Mucosa of stomach (tissue), 1 donor: ENCODE data around the gene TOMM22.

ENCODE experiments used
- H3K27me3 ChIP-seq: one replicate; pipeline ENCODE4 v1.7.0; 2013; ENCODE audit warnings: mild to moderate bottlenecking, low read length; ENCODE audit not compliant: control insufficient read depth, insufficient read depth
- H3K36me3 ChIP-seq: one replicate; pipeline ENCODE4 v1.7.0; 2013; ENCODE audit warnings: low read length; ENCODE audit not compliant: control insufficient read depth, insufficient read depth
- H3K4me1 ChIP-seq: one replicate; pipeline ENCODE4 v1.7.0; 2013; ENCODE audit warnings: mild to moderate bottlenecking, low read length; ENCODE audit not compliant: control insufficient read depth, insufficient read depth
- H3K4me3 ChIP-seq: one replicate; pipeline ENCODE4 v1.7.0; 2013; ENCODE audit warnings: low read length
- H3K9ac ChIP-seq: one replicate; pipeline ENCODE4 v1.7.0; 2013; ENCODE audit warnings: mild to moderate bottlenecking, low read length, moderate library complexity
- H3K9me3 ChIP-seq: one replicate; pipeline ENCODE4 v1.7.0; 2013; ENCODE audit warnings: mild to moderate bottlenecking, low read length, moderate library complexity; ENCODE audit not compliant: control insufficient read depth
- donor health status: Pancreatic carcinoma.

The TOMM22 gene

GRCh38 chr22:38698407-38699094 is 16.8 kb downstream of the TOMM22 start:
- no peaks in the 10 kb centered on the region for H3K36me3 ChIP-seq
- H3K4me1 ChIP-seq: peaks cover 46% of the 10 kb centered on the region
- peak overlapping the region; percentile 57 for H3K4me3 ChIP-seq
- H3K9ac ChIP-seq: peak overlapping the region; percentile 10
- no peaks in the 10 kb centered on the region for H3K9me3 ChIP-seq
- no peaks in the 10 kb centered on the region for H3K27me3 ChIP-seq

GRCh38 chr22:38699143-38699542 is 17.4 kb downstream of the TOMM22 start:
- Histone ChIP-seq H3K4me1 (peaks cover 44% of the 10 kb centered on the region), H3K4me3 (peak overlapping the region; percentile 57), H3K27me3 (no peaks in the 10 kb centered on the region), H3K36me3 (no peaks in the 10 kb centered on the region), H3K9me3 (no peaks in the 10 kb centered on the region), H3K9ac (peak overlapping the region; percentile 97)

GRCh38 chr22:38699784-38700183 is 18.0 kb downstream of the TOMM22 start:
- Histone ChIP-seq H3K4me3 (peak overlapping the region; percentile 57), H3K9ac (peak overlapping the region; percentile 97), H3K4me1 (peaks cover 45% of the 10 kb centered on the region), H3K9me3 (no peaks in the 10 kb centered on the region), H3K27me3 (no peaks in the 10 kb centered on the region), H3K36me3 (no peaks in the 10 kb centered on the region)

- no peaks in the 10 kb centered on the region for H3K36me3 ChIP-seq
- H3K27me3 ChIP-seq: no peaks in the 10 kb centered on the region
- no peaks in the 10 kb centered on the region for H3K9me3 ChIP-seq
- H3K4me1 ChIP-seq: peaks cover 45% of the 10 kb centered on the region
- H3K4me3 ChIP-seq: peak overlapping the region; percentile 57
- peak overlapping the region; percentile 97 for H3K9ac ChIP-seq
These were observed 18.6 kb downstream of the TOMM22 start for GRCh38 chr22:38700270-38700788.

GRCh38 chr22:38700789-38701628 is 19.3 kb downstream of the TOMM22 start, which contains the start of gene JOSD1:
TSS of gene JOSD1 (minus strand) at chr22:38700943. CDS start at chr22:38699987, 956 bp downstream.
- no peaks in the 10 kb centered on the region for H3K27me3 ChIP-seq
- no peaks in the 10 kb centered on the region for H3K9me3 ChIP-seq
- peak within 1 kb of the TSS; percentile 70 for H3K4me3 ChIP-seq
- H3K4me1 ChIP-seq: peaks cover 39% of the 10 kb centered on the region
- H3K9ac ChIP-seq: peak within 1 kb of the TSS; percentile 97
- no peaks in the 10 kb centered on the region for H3K36me3 ChIP-seq

GRCh38 chr22:38704654-38705234 is 23.0 kb downstream of the TOMM22 start:
- Histone ChIP-seq H3K4me1 (peaks cover 29% of the 10 kb centered on the region), H3K9me3 (no peaks in the 10 kb centered on the region), H3K4me3 (no peak overlapping the region), H3K36me3 (no peaks in the 10 kb centered on the region), H3K9ac (peak overlapping the region; percentile 25), H3K27me3 (no peaks in the 10 kb centered on the region)

- Histone ChIP-seq H3K9me3 (no peaks in the 10 kb centered on the region), H3K36me3 (no peaks in the 10 kb centered on the region), H3K9ac (peak within 1 kb of the TSS; percentile 78), H3K27me3 (no peaks in the 10 kb centered on the region), H3K4me3 (peak within 1 kb of the TSS; percentile 82), H3K4me1 (peaks cover 29% of the 10 kb centered on the region)
These were observed 23.7 kb downstream of the TOMM22 start, which contains the start of gene GTPBP1 for GRCh38 chr22:38705235-38706100. TSS of gene GTPBP1 (plus strand) at chr22:38705944. CDS start at chr22:38705956, 12 bp downstream.

- no peaks in the 10 kb centered on the region for H3K36me3 ChIP-seq
- no peaks in the 10 kb centered on the region for H3K27me3 ChIP-seq
- H3K4me1 ChIP-seq: peaks cover 29% of the 10 kb centered on the region
- peak overlapping the region; percentile 78 for H3K9ac ChIP-seq
- no peaks in the 10 kb centered on the region for H3K9me3 ChIP-seq
- H3K4me3 ChIP-seq: peak overlapping the region; percentile 82
These were observed 24.5 kb downstream of the TOMM22 start for GRCh38 chr22:38706101-38706900.

- Histone ChIP-seq H3K36me3 (no peaks in the 10 kb centered on the region), H3K27me3 (no peaks in the 10 kb centered on the region), H3K9ac (peak overlapping the region; percentile 78), H3K4me1 (peaks cover 29% of the 10 kb centered on the region), H3K9me3 (no peaks in the 10 kb centered on the region), H3K4me3 (peak overlapping the region; percentile 82)
These were observed 25.1 kb downstream of the TOMM22 start for GRCh38 chr22:38706901-38707195.

GRCh38 chr22:38707346-38707745 is 25.6 kb downstream of the TOMM22 start:
- peaks cover 29% of the 10 kb centered on the region for H3K4me1 ChIP-seq
- no peak overlapping the region for H3K9ac ChIP-seq
- no peaks in the 10 kb centered on the region for H3K27me3 ChIP-seq
- no peaks in the 10 kb centered on the region for H3K36me3 ChIP-seq
- H3K9me3 ChIP-seq: no peaks in the 10 kb centered on the region
- peak overlapping the region; percentile 82 for H3K4me3 ChIP-seq

GRCh38 chr22:38707984-38708383 is 26.2 kb downstream of the TOMM22 start:
- Histone ChIP-seq H3K9ac (no peak overlapping the region), H3K27me3 (no peaks in the 10 kb centered on the region), H3K4me3 (no peak overlapping the region), H3K4me1 (peaks cover 29% of the 10 kb centered on the region), H3K36me3 (no peaks in the 10 kb centered on the region), H3K9me3 (no peaks in the 10 kb centered on the region)
